Measurements from ENCODE around the gene ENO2. TPM values are rescaled to one million over a fixed set of nuclear protein-coding genes. Genes with fewer than 3 reads are reported as not detected.
"Not testable (repeated sequence)": the region's sequence is repeated elsewhere in the genome, so short reads cannot be mapped to it uniquely, and the experiment has no call there.

The ENO2 gene
- 1 to 10 TPM; 5.0 to 8.0 (median 5.5) TPM for total RNA-seq

- Histone ChIP-seq H3K36me3 (peaks cover 0 to 30% (median 0%) of the 10 kb centered on the region in 3 donors), H3K4me1 (peaks cover 13 to 28% (median 14%) of the 10 kb centered on the region in 3 donors), H3K4me3 (peak within 1 kb of the TSS; percentile 50 to 77 (median 62)), H3K27me3 (peaks cover 0 to 10% (median 0%) of the 10 kb centered on the region in 4 donors), H3K9me3 (no peaks in the 10 kb centered on the region), H3K27ac (peak within 1 kb of the TSS; percentile 53 to 89 (median 80))
- intact Hi-C loops (cut with DNase I), result no loop called here
- no peak for TF ChIP-seq CTCF (IDR thresholded peaks at IDR 0.05)
- peak in 1 of 4 donors; percentile 47 for TF ChIP-seq POLR2A (IDR thresholded peaks at IDR 0.05)
- 0 to 3% methylated on average over 11 to 55 of the region's 68 CpGs for WGBS, 2 donors
- DNase-seq, result no peak
These were observed at the start of gene ENO2 for GRCh38 chr12:6914246-6914946. ENO2 (plus strand) TSS chr12:6914580; CDS start chr12:6915833, 1,253 bp downstream.

DNA sequence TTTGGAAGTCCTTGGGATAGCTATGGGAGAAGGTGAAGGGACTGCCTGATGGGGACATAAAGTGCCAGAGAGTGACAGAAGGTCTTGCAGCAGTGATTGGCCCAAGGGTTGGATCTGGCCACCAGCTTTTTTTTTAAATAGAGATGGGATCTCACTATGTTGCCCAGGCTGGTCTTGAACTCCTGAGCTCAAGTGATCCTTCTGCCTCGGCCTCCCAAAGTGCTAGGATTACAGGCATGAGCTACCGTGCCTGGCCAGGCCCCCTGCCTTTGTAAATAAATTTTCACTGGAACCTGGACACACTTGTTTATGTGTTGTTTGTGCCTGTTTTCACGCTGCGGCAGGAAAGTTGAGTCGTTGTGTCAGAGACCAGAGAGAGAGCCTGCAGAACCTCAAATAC, 49.1 kb upstream of the ENO2 start:
- H3K27ac ChIP-seq; intact Hi-C loops (cut with DNase I); DNase-seq; H3K4me3 ChIP-seq; H3K27me3 ChIP-seq; H3K9me3 ChIP-seq: not testable (repeated sequence)
- peaks cover 18 to 34% (median 25%) of the 10 kb centered on the region in 3 donors for H3K4me1 ChIP-seq
- WGBS, 2 donors, result 84 to 100% methylated on average over 5 of the region's 5 CpGs
- H3K36me3 ChIP-seq, result peaks cover 28 to 78% (median 47%) of the 10 kb centered on the region in 3 donors

DNA sequence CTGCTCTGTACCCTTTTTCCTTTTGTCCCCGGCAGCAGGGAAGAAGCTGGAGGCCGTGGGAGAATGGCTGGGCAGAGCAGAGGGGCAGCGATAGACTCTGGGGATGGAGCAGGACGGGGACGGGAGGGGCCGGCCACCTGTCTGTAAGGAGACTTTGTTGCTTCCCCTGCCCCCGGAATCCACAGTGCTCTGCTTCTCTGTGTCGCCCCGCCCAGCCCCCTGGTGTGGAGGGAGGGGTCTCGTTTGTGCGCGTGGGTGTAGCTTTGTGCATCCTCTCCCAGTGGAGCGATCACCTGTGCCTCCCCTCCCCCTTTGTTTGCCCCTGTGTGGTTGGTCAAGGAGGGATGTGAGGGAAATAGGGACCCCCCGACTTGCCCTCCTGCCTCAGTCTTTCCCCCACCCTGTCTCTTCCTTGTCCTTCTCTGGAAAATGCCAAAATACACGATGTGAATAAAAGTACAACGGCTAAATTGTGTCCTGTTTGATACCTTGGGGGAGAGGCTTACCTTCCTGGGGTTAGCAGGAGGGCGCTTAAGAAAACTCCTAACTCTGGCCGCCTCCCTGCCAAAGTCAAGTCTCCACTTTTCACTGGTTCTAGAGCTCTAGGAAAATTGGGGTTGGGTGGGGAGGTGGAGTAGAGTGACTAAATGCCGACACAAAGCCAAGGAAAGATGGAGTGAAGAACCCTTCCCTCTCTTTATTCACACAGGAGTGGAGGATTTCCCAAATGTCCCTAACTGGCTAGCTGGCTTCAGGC, 48.0 kb upstream of the ENO2 start:
- WGBS, 2 donors, result 61 to 78% methylated on average over 16 to 17 of the region's 19 CpGs
- TF ChIP-seq CTCF (IDR thresholded peaks at IDR 0.05) (no peak), POLR2A (IDR thresholded peaks at IDR 0.05) (no peak)
- H3K4me1 ChIP-seq, result peaks cover 26 to 45% (median 26%) of the 10 kb centered on the region in 3 donors
- intact Hi-C loops (cut with DNase I), result no loop called here
- H3K36me3 ChIP-seq, result peaks cover 19 to 78% (median 36%) of the 10 kb centered on the region in 3 donors
- H3K9me3 ChIP-seq, result no peaks in the 10 kb centered on the region
- peak overlapping the region; percentile 94 to 100 (median 98) for H3K27ac ChIP-seq
- H3K4me3 ChIP-seq, result peak overlapping the region in 3 of 4 donors; percentile 90 to 100 (median 94)
- DNase-seq, result no peak
- H3K27me3 ChIP-seq, result no peaks in the 10 kb centered on the region

GRCh38 chr12:6866920-6867412, 47.4 kb upstream of the ENO2 start:
- no peaks in the 10 kb centered on the region for H3K27me3 ChIP-seq
- TF ChIP-seq POLR2A (IDR thresholded peaks at IDR 0.05), result no peak
- TF ChIP-seq CTCF (IDR thresholded peaks at IDR 0.05), result no peak
- H3K9me3 ChIP-seq, result no peaks in the 10 kb centered on the region
- H3K4me1 ChIP-seq, result peaks cover 32 to 51% (median 33%) of the 10 kb centered on the region in 3 donors
- DNase-seq, result peak; percentile 35
- 3% methylated on average over 5 of the region's 33 CpGs; no CpG with 5 or more reads in 1 of the 2 donors for WGBS, 2 donors
- intact Hi-C loops (cut with DNase I), result no loop called here
- H3K27ac ChIP-seq, result peak overlapping the region; percentile 94 to 100 (median 98)
- H3K36me3 ChIP-seq, result peaks cover 18 to 75% (median 30%) of the 10 kb centered on the region in 3 donors
- H3K4me3 ChIP-seq, result peak overlapping the region; percentile 90 to 100 (median 96)

DNA sequence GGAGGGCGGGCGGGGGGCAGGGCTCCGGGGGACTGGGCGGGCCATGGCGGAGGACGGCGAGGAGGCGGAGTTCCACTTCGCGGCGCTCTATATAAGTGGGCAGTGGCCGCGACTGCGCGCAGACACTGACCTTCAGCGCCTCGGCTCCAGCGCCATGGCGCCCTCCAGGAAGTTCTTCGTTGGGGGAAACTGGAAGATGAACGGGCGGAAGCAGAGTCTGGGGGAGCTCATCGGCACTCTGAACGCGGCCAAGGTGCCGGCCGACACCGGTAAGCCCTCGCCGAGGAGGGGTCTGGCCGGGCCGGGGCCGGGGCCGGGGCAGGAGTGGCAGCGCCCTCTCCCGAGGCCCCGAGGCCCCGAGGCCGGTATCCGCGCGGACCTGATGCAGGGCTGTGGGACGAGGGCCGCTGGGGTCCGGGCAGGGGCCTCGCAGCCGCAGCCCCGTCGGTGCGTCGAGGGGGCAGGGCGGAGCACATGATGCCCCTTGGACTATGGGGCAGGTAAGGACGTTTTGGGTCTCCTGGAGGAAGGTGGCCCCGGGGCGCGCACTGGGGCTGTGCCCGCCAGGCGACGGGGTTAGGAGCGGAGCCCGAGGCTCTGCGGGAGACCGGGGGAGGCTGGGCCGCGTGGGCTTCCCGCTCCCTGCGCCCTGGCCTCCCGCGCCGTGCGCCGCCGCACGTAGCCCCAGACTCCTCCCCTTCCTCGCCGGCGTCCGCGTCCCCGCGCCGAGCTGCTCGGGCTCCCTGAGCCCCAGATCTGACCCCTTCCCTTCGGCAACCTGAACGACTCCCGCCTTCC, 46.8 kb upstream of the ENO2 start, which contains the start of gene TPI1:
TSS of gene TPI1 (plus strand) at position 119 of the 798 bp plus-strand sequence. CDS start at position 155, 36 bp downstream.
- Histone ChIP-seq H3K4me1 (peaks cover 35 to 58% (median 39%) of the 10 kb centered on the region in 3 donors), H3K9me3 (no peaks in the 10 kb centered on the region), H3K27ac (peak within 1 kb of the TSS; percentile 94 to 100 (median 98)), H3K36me3 (peaks cover 18 to 68% (median 27%) of the 10 kb centered on the region in 3 donors), H3K27me3 (no peaks in the 10 kb centered on the region), H3K4me3 (peak within 1 kb of the TSS; percentile 90 to 100 (median 96))
- 0 to 2% methylated on average over 10 of the region's 86 CpGs for WGBS, 2 donors
- TF ChIP-seq CTCF (IDR thresholded peaks at IDR 0.05) (peak in 2 of 6 experiments; percentile 1 to 11), POLR2A (IDR thresholded peaks at IDR 0.05) (peak in 2 of 4 donors; percentile 97)
- DNase-seq, result no peak
- intact Hi-C loops (cut with DNase I), result no loop called here

Measured in esophagus squamous epithelium (tissue), 5 donors.